SHP77 treated with DMSO at 0.1 percent for 48 hours (cell line): ENCODE results near the gene PIK3CA.
"Not testable (repeated sequence)": the region's sequence is repeated elsewhere in the genome, so short reads cannot be mapped to it uniquely, and the experiment has no call there.

Experiments used
- DNase-seq: peaks from one replicate; lab custom pipeline; 2025; lab: John Stamatoyannopoulos, UW

Gene PIK3CA

GRCh38 chr3:179147873-179148615, at the start of gene PIK3CA:
PIK3CA (plus strand) TSS chr3:179148357; CDS start chr3:179198826, 50,469 bp downstream.
- peak; percentile 97 for DNase-seq

- peak; percentile 17 for DNase-seq
These were observed 49.6 kb upstream of the PIK3CA start for GRCh38 chr3:179098388-179099077.

- DNase-seq = no peak
These were observed 47.5 kb upstream of the PIK3CA start for GRCh38 chr3:179100652-179101051.

- DNase-seq = no peak
These were observed 42.3 kb upstream of the PIK3CA start for GRCh38 chr3:179105881-179106280.

- DNase-seq = no peak
These were observed 40.5 kb upstream of the PIK3CA start for GRCh38 chr3:179107617-179108016.

- no peak for DNase-seq
These were observed 40.1 kb upstream of the PIK3CA start for GRCh38 chr3:179108086-179108485.

- no peak for DNase-seq
These were observed 34.3 kb upstream of the PIK3CA start for GRCh38 chr3:179113903-179114302.

GRCh38 chr3:179115444-179115843, 32.7 kb upstream of the PIK3CA start:
- DNase-seq = not testable (repeated sequence)

- DNase-seq = no peak
These were observed 31.3 kb upstream of the PIK3CA start for GRCh38 chr3:179116816-179117215.

- peak; percentile 5 for DNase-seq
These were observed 15.8 kb upstream of the PIK3CA start for GRCh38 chr3:179132191-179132890.

GRCh38 chr3:179133575-179133974, 14.6 kb upstream of the PIK3CA start:
- DNase-seq = no peak

- no peak for DNase-seq
These were observed 12.0 kb upstream of the PIK3CA start for GRCh38 chr3:179136195-179136594.

- no peak for DNase-seq
These were observed 6.3 kb upstream of the PIK3CA start for GRCh38 chr3:179141890-179142289.

GRCh38 chr3:179146911-179147513, 1.1 kb upstream of the PIK3CA start:
- DNase-seq = peak; percentile 72

- peak; percentile 63 for DNase-seq
These were observed 664 bp upstream of the PIK3CA start for GRCh38 chr3:179147514-179147872.

GRCh38 chr3:179148616-179149405, 654 bp downstream of the PIK3CA start:
- DNase-seq = peak; percentile 14

GRCh38 chr3:179149406-179149867, 1.3 kb downstream of the PIK3CA start:
- no peak for DNase-seq

- DNase-seq = no peak
These were observed 1.8 kb downstream of the PIK3CA start for GRCh38 chr3:179149951-179150350.

- no peak for DNase-seq
These were observed 2.5 kb downstream of the PIK3CA start for GRCh38 chr3:179150610-179151009.

GRCh38 chr3:179151474-179151873, 3.3 kb downstream of the PIK3CA start:
- no peak for DNase-seq

- no peak for DNase-seq
These were observed 8.0 kb downstream of the PIK3CA start for GRCh38 chr3:179156170-179156569.

- no peak for DNase-seq
These were observed 8.6 kb downstream of the PIK3CA start for GRCh38 chr3:179156775-179157174.
